RWPE1 (cell line): Measurements from ENCODE around the gene LPO.

Experiments used
- CTCF ChIA-PET: fragments of 350-600 bp; sonication (Branson Sonifier 250); formaldehyde crosslinking; extraction: SDS; loops from one replicate; lab custom pipeline; 2021; lab: Yijun Ruan, JAX
- POLR2A ChIA-PET: fragments of 400-600 bp; formaldehyde crosslinking; extraction: SDS; loops from one replicate; lab custom pipeline; 2020; ENCODE audit warnings: antibody characterized with exemption; ENCODE audit not compliant: low non-redundant PET; lab: Yijun Ruan, JAX
- DNase-seq: peaks from one replicate; pipeline ENCODE4 v3.0.0; 2012; ENCODE audit warnings: low spot score
- H3K27ac ChIP-seq: fragments of 450-650 bp; 2 replicates; pipeline ENCODE4 v1.5.1; 2017
- CTCF ChIP-seq: fragments of 450-650 bp; conservative IDR thresholded peaks from 2 replicates; pipeline ENCODE4 v1.5.1; 2017; ENCODE audit warnings: low read depth, mild to moderate bottlenecking

Gene LPO

GRCh38 chr17:58207451-58207850 is 30.9 kb upstream of the LPO start:
- POLR2A ChIA-PET, result no interaction called here
- no peak for TF ChIP-seq CTCF
- no peak for DNase-seq
- CTCF ChIA-PET, result interaction anchor here (0.6 kb wide), 1 partner anchor 85 kb away, joined by 3 read pairs; no protein-coding TSS in a partner anchor
- no peak overlapping the region for H3K27ac ChIP-seq

- ChIA-PET POLR2A (no interaction called here), CTCF (interaction anchor here (0.6 kb wide), 1 partner anchor 86 kb away, joined by 3 read pairs; no protein-coding TSS in a partner anchor)
- no peak for DNase-seq
- TF ChIP-seq CTCF, result no peak
- no peak overlapping the region for H3K27ac ChIP-seq
These were observed 30.0 kb upstream of the LPO start for GRCh38 chr17:58208344-58208743.

GRCh38 chr17:58210922-58211321 is 27.5 kb upstream of the LPO start:
- no peak overlapping the region for H3K27ac ChIP-seq
- no peak for DNase-seq
- CTCF ChIA-PET, result interaction anchor here (0.6 kb wide), 1 partner anchor 229 kb away, joined by 5 read pairs; no protein-coding TSS in a partner anchor
- POLR2A ChIA-PET, result no interaction called here
- TF ChIP-seq CTCF, result no peak

GRCh38 chr17:58215685-58216084 is 22.7 kb upstream of the LPO start:
- no peak for TF ChIP-seq CTCF
- no peak for DNase-seq
- ChIA-PET POLR2A (interaction anchor here (0.5 kb wide), 1 partner anchor 198 kb away, joined by 4 read pairs; no protein-coding TSS in a partner anchor), CTCF (interaction anchor here (0.6 to 1.5 kb wide), 3 partner anchors 16 to 716 kb away, joined by 3 to 4 read pairs (median 4); no protein-coding TSS in a partner anchor)
- no peak overlapping the region for H3K27ac ChIP-seq

- no peak for DNase-seq
- TF ChIP-seq CTCF, result no peak
- POLR2A ChIA-PET, result no interaction called here
- no peak overlapping the region for H3K27ac ChIP-seq
- CTCF ChIA-PET, result interaction anchor here (0.6 to 0.9 kb wide), 2 partner anchors 121 to 564 kb away, joined by 4 read pairs; no protein-coding TSS in a partner anchor
These were observed 20.6 kb upstream of the LPO start for GRCh38 chr17:58217766-58218165.

- ChIA-PET CTCF (interaction anchor here (0.6 to 1.7 kb wide), 7 partner anchors 9 to 187 kb away, joined by 3 to 6 read pairs (median 3); no protein-coding TSS in a partner anchor), POLR2A (no interaction called here)
- H3K27ac ChIP-seq, result peak within 1 kb of the TSS; percentile 66
- peak; percentile 72 for TF ChIP-seq CTCF
- peak; percentile 98 for DNase-seq
These were observed 19.2 kb upstream of the LPO start, which contains the start of gene MKS1 for GRCh38 chr17:58219007-58219788. Gene MKS1, minus strand, starts transcription at chr17:58219255. Its CDS starts 25 bp downstream, at chr17:58219230.
